Measurements from ENCODE around the gene NAV2. TPM values are rescaled to one million over a fixed set of nuclear protein-coding genes. Genes with fewer than 3 reads are reported as not detected.

NAV2 gene
- total and polyA plus RNA-seq, 11 donors: 7.6 to 46.5 (median 20.2) TPM

DNA sequence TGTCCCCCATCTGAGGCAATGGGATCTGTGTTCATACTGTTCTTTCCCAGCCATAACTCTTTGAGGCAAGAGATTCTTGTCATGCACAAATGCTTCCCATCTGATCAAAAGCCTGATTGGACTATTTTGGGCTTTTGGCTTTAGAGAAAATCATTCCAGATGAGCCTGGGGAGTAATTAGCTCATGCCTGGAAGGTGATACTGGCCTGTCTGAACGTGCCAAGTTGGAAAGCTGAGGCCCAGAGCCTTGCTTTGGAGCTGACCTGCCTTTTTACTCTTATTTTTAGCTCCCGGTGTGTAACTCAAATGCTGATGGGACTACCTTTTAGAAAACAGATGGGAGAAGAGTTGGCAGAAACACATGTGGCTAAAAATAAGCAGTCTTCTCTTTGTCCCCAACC lies 342.7 kb downstream of the NAV2 start:
- Histone ChIP-seq H3K27ac (peak overlapping the region in 11 of 12 donors; percentile 24 to 77 (median 64)), H3K4me1 (peaks cover 0 to 63% (median 25%) of the 10 kb centered on the region in 12 donors), H3K36me3 (peaks cover 0 to 77% (median 40%) of the 10 kb centered on the region in 9 donors), H3K4me3 (no peak overlapping the region), H3K27me3 (no peaks in the 10 kb centered on the region), H3K9me3 (no peaks in the 10 kb centered on the region)
- no peak for TF ChIP-seq POLR2A (IDR thresholded peaks at IDR 0.05)
- TF ChIP-seq, protein P1, sequence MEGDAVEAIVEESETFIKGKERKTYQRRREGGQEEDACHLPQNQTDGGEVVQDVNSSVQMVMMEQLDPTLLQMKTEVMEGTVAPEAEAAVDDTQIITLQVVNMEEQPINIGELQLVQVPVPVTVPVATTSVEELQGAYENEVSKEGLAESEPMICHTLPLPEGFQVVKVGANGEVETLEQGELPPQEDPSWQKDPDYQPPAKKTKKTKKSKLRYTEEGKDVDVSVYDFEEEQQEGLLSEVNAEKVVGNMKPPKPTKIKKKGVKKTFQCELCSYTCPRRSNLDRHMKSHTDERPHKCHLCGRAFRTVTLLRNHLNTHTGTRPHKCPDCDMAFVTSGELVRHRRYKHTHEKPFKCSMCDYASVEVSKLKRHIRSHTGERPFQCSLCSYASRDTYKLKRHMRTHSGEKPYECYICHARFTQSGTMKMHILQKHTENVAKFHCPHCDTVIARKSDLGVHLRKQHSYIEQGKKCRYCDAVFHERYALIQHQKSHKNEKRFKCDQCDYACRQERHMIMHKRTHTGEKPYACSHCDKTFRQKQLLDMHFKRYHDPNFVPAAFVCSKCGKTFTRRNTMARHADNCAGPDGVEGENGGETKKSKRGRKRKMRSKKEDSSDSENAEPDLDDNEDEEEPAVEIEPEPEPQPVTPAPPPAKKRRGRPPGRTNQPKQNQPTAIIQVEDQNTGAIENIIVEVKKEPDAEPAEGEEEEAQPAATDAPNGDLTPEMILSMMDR (IDR thresholded peaks at IDR 0.05): no peak
- intact Hi-C loops (cut with DNase I): no loop called here
- 19 to 47% (median 29%) methylated on average over 2 of the region's 2 CpGs for WGBS, 4 donors
- DNase-seq: no peak
- ATAC-seq: peak in 3 of 4 donors; percentile 34 to 48 (median 37)

DNA sequence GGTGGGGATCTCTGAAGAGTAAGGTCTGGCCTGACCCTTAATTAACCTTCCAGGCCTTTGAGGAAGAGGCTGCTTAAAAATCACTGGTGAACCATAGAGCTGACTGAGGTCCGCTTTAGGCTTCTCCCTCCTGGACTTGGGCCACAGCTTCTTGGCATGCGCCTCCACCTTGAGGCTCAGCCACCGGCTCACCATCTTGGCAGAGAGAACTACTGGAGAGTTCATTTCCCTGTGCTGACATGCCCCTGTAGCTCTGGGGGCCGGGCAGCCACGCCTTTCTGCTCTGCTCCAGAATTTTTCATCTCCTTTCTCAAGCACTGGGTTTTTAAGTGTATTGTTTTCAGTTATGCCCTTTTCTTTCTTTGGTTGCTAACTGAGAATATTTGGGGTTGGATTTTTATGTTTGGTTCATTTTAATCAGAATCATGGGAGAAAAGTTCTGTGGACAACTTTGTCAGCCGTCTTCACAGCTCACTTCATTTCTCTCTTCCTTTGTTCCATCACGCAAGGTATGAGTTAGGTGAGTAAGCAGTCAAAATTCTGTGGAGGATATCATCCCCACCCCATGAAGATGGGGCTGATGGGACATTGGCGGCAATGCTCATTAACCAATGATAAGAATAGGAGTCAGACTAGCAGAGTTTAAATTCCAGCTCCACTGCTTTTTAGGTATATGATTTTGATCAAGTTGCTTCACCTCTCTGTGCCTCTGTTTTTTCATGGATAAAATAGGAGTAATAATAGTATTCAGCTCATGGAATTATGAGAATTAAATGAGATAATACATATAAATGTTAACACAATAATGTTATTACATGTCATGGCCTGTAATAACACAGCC lies 343.7 kb downstream of the NAV2 start:
- DNase-seq (no peak), ATAC-seq (peak in 1 of 4 donors; percentile 5)
- H3K36me3 ChIP-seq: peaks cover 0 to 83% (median 34%) of the 10 kb centered on the region in 9 donors
- peaks cover 0 to 60% (median 26%) of the 10 kb centered on the region in 12 donors for H3K4me1 ChIP-seq
- peak overlapping the region in 11 of 12 donors; percentile 18 to 77 (median 64) for H3K27ac ChIP-seq
- intact Hi-C loops (cut with DNase I): no loop called here
- no peak for TF ChIP-seq POLR2A (IDR thresholded peaks at IDR 0.05)
- TF ChIP-seq, protein P1 (IDR thresholded peaks at IDR 0.05): no peak
- H3K9me3 ChIP-seq: no peaks in the 10 kb centered on the region
- WGBS, 4 donors: 72 to 82% (median 77%) methylated on average over 8 of the region's 8 CpGs
- H3K27me3 ChIP-seq: no peaks in the 10 kb centered on the region
- no peak overlapping the region for H3K4me3 ChIP-seq

DNA sequence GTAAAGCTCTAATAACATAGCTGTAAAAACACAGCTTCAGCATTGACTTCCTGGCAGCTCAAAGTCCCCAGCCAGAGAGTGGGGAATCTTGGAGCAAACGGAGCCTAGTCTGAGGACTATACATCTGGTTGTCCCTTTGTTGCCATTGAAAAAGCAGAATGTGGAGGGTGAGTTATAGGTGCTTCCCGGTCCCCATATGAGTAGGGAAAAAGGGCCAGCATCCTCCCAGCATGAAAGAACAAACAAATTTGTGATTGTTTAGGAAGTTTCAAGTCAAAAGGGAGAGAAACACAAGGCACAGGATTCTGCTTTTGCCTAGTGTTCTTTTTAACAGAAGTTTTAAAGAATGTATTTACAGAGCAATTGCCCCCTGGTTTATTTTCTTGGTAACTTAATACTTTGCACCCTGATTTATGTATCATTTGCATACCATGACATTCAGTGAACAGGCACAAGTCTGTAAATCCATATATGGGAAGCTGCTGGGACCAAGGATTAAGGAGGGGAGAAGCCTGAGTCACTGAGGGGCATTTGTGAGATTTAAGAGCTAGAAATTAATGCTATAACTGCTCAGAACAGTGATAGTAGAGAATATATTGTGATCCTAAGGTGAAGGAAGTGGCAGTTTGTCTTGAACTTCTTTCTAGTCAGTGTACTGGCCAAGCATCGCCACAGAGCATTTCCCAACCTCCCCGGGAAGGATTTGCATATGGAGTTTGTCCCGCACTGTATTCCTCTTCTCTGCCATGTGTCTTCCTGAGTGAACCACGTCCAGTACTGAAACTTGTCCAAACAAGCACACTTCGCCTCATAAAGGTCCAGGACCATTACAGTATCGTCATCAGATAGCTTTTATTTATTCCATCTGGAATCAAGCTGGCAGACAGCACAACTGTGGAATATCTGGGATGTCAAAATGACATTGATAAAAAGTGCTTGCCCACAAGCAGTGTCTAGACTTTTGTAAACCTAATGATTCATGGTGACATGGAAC lies 344.6 kb downstream of the NAV2 start:
- peaks cover 0 to 87% (median 34%) of the 10 kb centered on the region in 9 donors for H3K36me3 ChIP-seq
- peak overlapping the region in 4 of 12 donors; percentile 0 to 24 (median 16) for H3K27ac ChIP-seq
- intact Hi-C loops (cut with DNase I): no loop called here
- DNase-seq (no peak), ATAC-seq (no peak)
- H3K4me3 ChIP-seq: no peak overlapping the region
- no peaks in the 10 kb centered on the region for H3K9me3 ChIP-seq
- TF ChIP-seq, protein P1 (IDR thresholded peaks at IDR 0.05): no peak
- TF ChIP-seq POLR2A (IDR thresholded peaks at IDR 0.05): no peak
- H3K27me3 ChIP-seq: no peaks in the 10 kb centered on the region
- WGBS, 4 donors: 68 to 84% (median 73%) methylated on average over 8 of the region's 8 CpGs
- H3K4me1 ChIP-seq: peaks cover 0 to 51% (median 25%) of the 10 kb centered on the region in 12 donors
